Lower lobe of right lung (tissue), 2 donors: ENCODE measurements around the gene PEX3. TPM values are rescaled to one million over a fixed set of nuclear protein-coding genes. Genes with fewer than 3 reads are reported as not detected.
"Not testable (repeated sequence)": the region's sequence is repeated elsewhere in the genome, so short reads cannot be mapped to it uniquely, and the experiment has no call there.

Source experiments
- ATAC-seq, 2 donors: fragments of 200-7000 bp; cut with Tn5 transposase; one replicate each; pipeline ENCODE4 v1.9.1; 2020 to 2022; ENCODE audit warnings: mild to moderate bottlenecking in 2 of 2, moderate library complexity in 2 of 2
- DNase-seq: peaks from one replicate; pipeline ENCODE4 v3.0.0-alpha.2; 2020
- H3K27ac ChIP-seq: fragments of 200-600 bp; one replicate; pipeline ENCODE4 v1.8.0; 2022
- H3K27me3 ChIP-seq: fragments of 200-600 bp; one replicate; pipeline ENCODE4 v1.8.0; 2022; ENCODE audit warnings: low read depth
- H3K36me3 ChIP-seq: fragments of 200-600 bp; one replicate; pipeline ENCODE4 v1.8.0; 2022; ENCODE audit warnings: mild to moderate bottlenecking
- H3K4me1 ChIP-seq: fragments of 200-600 bp; one replicate; pipeline ENCODE4 v1.8.0; 2022
- H3K4me3 ChIP-seq: fragments of 200-600 bp; one replicate; pipeline ENCODE4 v1.8.0; 2022; ENCODE audit warnings: mild to moderate bottlenecking
- H3K9me3 ChIP-seq: fragments of 200-600 bp; one replicate; pipeline ENCODE4 v1.8.0; 2022
- intact Hi-C: fragments of 100-400 bp; cut with DNase I; formaldehyde crosslinking; loops from one replicate; pipeline ENCODE4 v1.11.0; 2022
- total RNA-seq: library from RNA; stranded (reverse); fragmentation: NEBNext Ultra II Directional; extraction: Animal tissue kit (Norgen Biotek cat#: 25700); gene quantifications from one replicate; pipeline ENCODE4 v1.2.1, GENCODE V29; 2021
- TF ChIP-seq, protein P1 (sequence below): fragments of 200-600 bp; IDR thresholded peaks from one replicate; pipeline ENCODE4 v1.8.0; 2022; ENCODE audit warnings: antibody characterized with exemption, mild to moderate bottlenecking
- donor health status: DM: no; HTN: yes; CAD: no; lungs with severe emphysema.

PEX3 gene
- total RNA-seq, 1 donor from 2014 or later: 14.7 TPM

DNA sequence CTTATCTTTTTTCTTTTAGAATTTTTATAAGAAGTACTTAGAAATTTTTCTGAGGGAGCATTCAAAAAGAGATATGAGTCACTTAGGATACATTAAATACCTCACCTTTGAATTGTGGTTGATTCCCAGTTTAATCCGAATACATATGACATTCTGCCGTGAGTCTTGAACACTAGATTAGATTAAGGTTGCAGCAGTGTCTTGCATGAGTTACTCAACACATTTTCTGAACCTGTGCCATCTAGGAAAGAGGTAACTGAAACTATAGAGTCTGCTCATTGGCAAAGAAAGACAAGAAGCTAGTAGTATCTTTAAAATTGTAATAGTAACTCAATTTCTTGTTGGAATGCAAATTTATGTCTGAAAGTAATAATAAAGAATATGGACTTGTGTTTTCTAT, 14.9 kb downstream of the PEX3 start:
- H3K4me3 ChIP-seq: no peak overlapping the region
- no peaks in the 10 kb centered on the region for H3K4me1 ChIP-seq
- intact Hi-C loops: no loop called here
- no peak overlapping the region for H3K27ac ChIP-seq
- peaks cover 16% of the 10 kb centered on the region for H3K36me3 ChIP-seq
- no peaks in the 10 kb centered on the region for H3K27me3 ChIP-seq
- DNase-seq: no peak
- ATAC-seq: no peak
- no peaks in the 10 kb centered on the region for H3K9me3 ChIP-seq
- TF ChIP-seq, protein P1, sequence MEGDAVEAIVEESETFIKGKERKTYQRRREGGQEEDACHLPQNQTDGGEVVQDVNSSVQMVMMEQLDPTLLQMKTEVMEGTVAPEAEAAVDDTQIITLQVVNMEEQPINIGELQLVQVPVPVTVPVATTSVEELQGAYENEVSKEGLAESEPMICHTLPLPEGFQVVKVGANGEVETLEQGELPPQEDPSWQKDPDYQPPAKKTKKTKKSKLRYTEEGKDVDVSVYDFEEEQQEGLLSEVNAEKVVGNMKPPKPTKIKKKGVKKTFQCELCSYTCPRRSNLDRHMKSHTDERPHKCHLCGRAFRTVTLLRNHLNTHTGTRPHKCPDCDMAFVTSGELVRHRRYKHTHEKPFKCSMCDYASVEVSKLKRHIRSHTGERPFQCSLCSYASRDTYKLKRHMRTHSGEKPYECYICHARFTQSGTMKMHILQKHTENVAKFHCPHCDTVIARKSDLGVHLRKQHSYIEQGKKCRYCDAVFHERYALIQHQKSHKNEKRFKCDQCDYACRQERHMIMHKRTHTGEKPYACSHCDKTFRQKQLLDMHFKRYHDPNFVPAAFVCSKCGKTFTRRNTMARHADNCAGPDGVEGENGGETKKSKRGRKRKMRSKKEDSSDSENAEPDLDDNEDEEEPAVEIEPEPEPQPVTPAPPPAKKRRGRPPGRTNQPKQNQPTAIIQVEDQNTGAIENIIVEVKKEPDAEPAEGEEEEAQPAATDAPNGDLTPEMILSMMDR: no peak

DNA sequence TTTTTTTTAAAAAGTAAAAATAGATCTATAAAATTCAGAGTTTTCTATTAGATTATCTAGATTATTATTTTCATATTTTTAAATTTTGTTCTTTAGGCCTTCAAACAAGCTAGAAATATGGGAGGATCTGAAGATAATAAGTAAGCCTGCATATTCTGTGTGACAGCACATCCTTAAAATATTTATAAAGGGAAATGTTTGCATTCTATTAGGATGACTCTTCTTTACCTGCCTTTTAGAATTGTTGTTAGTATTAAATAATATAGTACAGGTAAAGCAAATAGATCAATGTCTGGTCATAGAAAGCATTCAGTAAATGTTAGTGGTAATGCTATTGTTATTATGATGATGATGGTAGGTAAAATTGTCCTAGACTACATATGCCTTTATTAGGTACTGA, 17.4 kb downstream of the PEX3 start:
- no peak for ATAC-seq

DNA sequence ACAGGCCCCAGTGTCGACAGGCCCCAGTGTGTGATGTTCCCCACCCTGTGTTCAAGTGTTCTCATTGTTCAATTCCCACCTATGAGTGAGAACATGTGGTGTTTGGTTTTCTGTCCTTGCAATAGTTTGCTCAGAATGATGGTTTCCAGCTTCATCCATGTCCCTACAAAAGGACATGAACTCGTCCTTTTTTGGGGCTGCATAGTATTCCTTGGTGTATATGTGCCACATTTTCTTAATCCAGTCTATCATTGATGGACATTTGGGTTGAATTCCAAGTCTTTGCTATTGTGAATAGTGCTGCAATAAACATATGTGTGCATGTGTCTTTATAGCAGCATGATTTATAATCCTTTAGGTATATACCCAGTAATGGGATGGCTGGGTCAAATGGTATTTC, 18.2 kb downstream of the PEX3 start:
- DNase-seq, H3K27me3 ChIP-seq, H3K9me3 ChIP-seq, H3K27ac ChIP-seq, H3K4me1 ChIP-seq, ATAC-seq, intact Hi-C loops, H3K4me3 ChIP-seq: not testable (repeated sequence)
- H3K36me3 ChIP-seq: peaks cover 33% of the 10 kb centered on the region

More for the DNA sequence above, 17.4 kb downstream of the PEX3 start:
- no peaks in the 10 kb centered on the region for H3K4me1 ChIP-seq
- TF ChIP-seq, protein P1: no peak
- no peaks in the 10 kb centered on the region for H3K9me3 ChIP-seq
- intact Hi-C loops: no loop called here
- H3K27me3 ChIP-seq: no peaks in the 10 kb centered on the region
- no peak overlapping the region for H3K4me3 ChIP-seq
- DNase-seq: no peak
- H3K36me3 ChIP-seq: peaks cover 26% of the 10 kb centered on the region
- no peak overlapping the region for H3K27ac ChIP-seq

DNA sequence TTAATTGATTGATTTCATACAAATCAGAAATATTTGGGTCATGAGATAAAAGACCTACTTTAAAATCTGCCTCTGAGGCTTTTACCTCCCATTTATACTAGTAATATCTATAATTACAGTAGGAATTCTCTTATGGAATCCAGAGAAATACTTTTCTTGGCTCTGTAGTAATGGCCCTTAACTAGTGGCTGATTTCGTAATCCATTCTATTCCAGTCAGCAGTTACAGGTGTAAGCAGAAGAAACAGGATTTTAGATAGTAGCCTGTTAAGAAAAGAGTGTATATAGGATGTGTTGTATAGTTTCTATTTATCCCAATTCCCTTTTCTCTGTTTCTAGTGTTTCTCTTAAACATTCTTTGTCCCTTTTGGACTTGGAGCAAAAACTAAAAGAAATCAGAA, 21.2 kb downstream of the PEX3 start:
- Histone ChIP-seq H3K4me1 (no peaks in the 10 kb centered on the region), H3K27ac (no peak overlapping the region), H3K9me3 (no peaks in the 10 kb centered on the region), H3K4me3 (no peak overlapping the region), H3K36me3 (peaks cover 48% of the 10 kb centered on the region), H3K27me3 (no peaks in the 10 kb centered on the region)
- DNase-seq (no peak), ATAC-seq (no peak)
- TF ChIP-seq, protein P1: no peak
- intact Hi-C loops: no loop called here

DNA sequence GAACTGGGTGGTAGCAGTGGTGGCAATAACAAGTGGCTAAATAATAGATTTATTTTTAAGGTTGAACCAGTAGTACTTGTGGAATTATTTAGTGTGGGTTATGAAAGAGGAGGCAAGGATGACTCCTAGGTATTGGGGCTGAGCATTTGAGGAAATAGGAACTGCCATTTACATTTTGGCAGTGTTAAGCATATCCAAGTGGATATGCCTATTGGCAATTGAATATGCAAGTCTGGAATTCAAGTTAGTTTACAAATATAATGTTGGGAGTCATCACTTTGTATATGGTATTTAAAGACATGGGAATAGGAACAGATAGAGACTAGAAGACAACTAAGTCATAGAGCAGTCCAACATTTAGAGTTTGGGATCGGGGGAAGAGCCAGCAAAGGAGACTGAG, 25.9 kb downstream of the PEX3 start:
- ATAC-seq (no peak), DNase-seq (no peak)
- Histone ChIP-seq H3K36me3 (peaks cover 66% of the 10 kb centered on the region), H3K27ac (no peak overlapping the region), H3K9me3 (no peaks in the 10 kb centered on the region), H3K27me3 (no peaks in the 10 kb centered on the region), H3K4me3 (no peak overlapping the region), H3K4me1 (no peaks in the 10 kb centered on the region)
- intact Hi-C loops: no loop called here
- TF ChIP-seq, protein P1: no peak

DNA sequence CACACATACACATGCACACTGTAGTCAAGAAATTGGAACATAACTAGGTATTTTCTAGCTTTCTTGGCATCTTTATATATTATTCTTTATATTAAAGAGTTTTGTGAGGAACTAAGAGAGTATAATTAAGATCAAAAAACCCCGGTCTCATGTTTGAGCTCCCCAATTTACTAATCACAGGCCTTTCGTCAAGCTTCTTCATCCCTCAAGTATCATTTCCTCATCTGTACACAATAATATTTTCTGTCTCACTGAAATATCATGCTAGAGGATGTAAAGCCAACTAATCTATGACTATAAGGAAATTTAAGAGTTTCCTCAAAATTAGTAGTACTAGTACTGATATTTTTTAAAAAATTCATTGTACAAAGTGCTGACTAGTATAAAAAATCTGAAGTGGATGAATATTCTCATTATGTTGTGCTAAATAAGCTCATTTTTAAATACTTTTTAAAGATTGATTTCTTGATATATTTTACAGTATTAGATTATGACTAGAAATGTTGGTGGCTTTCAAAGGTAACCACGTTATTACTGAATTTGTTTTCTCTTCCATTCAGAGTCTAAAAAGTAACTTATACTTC, 28.0 kb downstream of the PEX3 start:
- intact Hi-C loops: no loop called here
- TF ChIP-seq, protein P1: no peak
- Histone ChIP-seq H3K27ac (no peak overlapping the region), H3K4me3 (no peak overlapping the region), H3K9me3 (no peaks in the 10 kb centered on the region), H3K4me1 (no peaks in the 10 kb centered on the region), H3K27me3 (no peaks in the 10 kb centered on the region), H3K36me3 (peaks cover 48% of the 10 kb centered on the region)
- DNase-seq (no peak), ATAC-seq (no peak)
